NCI-H510A treated with DMSO at 0.1 percent for 48 hours (cell line): ENCODE results near the gene SCD.

ENCODE experiments used
- DNase-seq: peaks from one replicate; lab custom pipeline; 2025; lab: John Stamatoyannopoulos, UW

Gene SCD

DNA sequence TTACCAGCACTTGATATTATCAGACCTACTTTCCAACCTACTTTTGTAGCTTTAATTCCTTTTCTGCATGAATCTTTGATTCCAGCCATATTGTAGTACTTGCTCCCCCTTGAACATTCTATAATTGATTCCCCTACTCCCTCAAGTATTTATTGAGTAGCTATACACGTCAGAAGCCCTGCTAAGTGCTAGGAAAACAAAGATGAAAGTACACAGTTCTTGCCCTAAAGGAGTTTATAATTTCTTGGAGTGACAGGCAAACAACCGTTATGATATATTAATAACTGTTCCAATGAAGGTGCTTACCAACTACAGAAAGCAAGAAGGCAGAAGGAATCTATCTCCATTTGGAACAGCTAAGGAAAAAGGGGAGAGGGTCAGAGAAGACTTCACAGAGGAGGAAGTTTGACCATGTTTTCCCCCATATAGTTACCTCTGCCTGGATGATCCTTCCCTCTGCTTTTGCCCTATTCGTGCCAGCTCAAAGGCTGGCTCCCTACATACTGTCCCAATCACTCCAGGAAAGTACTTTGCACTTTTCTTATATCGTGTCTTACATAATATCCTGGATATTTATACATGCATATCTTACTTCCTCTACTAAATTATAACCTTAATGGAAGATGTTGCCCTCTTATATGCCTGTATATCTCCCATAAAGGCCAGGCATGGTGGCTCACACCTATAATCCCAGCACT lies 54.7 kb downstream of the SCD start:
- DNase-seq = no peak

DNA sequence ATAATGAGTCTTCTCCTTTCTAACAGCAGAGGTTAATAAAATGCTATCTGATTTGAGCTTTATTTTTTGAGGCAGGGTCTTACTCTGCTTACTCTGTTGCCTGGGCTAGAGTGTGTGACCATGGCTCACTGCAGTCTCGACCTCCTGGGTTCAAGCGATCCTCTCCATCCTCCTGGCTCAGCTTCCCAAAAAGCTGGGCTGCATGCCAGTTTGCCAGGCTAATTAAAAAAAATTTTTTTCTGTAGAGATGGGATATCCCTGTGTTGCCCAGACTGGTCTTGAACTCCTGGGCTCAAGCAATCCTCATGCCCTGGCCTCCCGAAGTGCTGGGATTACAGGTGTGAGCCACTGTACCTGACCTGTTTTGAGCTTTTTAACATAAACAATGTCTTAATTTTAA lies 56.7 kb downstream of the SCD start:
- DNase-seq = no peak

DNA sequence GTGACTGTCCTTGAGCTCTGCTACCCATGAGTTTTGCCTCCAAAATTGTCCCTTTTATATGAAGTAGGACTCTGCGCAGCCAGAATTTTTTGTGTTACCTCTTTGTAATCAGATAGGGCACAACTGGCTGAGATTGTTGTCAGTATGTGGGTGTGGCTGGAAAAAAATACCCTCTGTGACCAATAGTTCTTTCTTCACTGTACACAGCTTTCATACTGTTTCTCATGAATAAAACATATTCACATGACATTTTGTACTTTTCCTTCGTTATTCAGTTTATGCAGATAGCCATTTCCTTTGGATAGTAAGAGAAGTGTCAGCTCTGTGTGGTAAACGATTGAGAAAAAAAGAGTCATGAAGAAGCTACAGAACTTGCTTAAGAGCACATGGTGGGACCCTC lies 66.1 kb downstream of the SCD start:
- DNase-seq = no peak
